ENCODE measurements around the gene HIRA. TPM values are rescaled to one million over a fixed set of nuclear protein-coding genes. Genes with fewer than 3 reads are reported as not detected.

Gene HIRA
- total and polyA plus RNA-seq, 2 of the 8 experiments (the other 6 are each of a cell fraction or from before 2014, with no cell fraction given), result 34.9 to 67.2 TPM

GRCh38 chr22:19480789-19481188, 49.3 kb upstream of the HIRA start:
- peaks cover 0 to 10% of the 10 kb centered on the region in 2 experiments for H4K20me1 ChIP-seq (replicated peaks in 1 of 2; ENCODE audit: control insufficient read depth in 1 of 2, insufficient read depth in 2 of 2, low read length in 2 of 2)
- H2BK5ac ChIP-seq (ENCODE audit: low read depth, low read length), result no peak overlapping the region
- H3K4me3 ChIP-seq (ENCODE audit: extremely low read depth in 1 of 4, insufficient read depth in 2 of 4, low read depth in 3 of 4, low read length in 4 of 4), result peak overlapping the region; percentile 82 to 99 (median 94); a peak in 7 of 8 replicates
- POLR2A ChIA-PET (ENCODE audit: partially characterized antibody), result interaction anchor here (1.0 to 3.7 kb wide), 10 partner anchors 8 to 306 kb away, joined by 3 to 33 read pairs (median 5); partner anchors contain the start of genes C22orf39, HIRA and MRPL40
- DNase-seq (ENCODE audit: low read depth in 1 of 2, low spot score in 2 of 2) (no peak), FAIRE-seq (no peak)
- H3K4me2 ChIP-seq (ENCODE audit: insufficient read depth in 1 of 2, low read depth in 2 of 2, low read length in 2 of 2), result peak overlapping the region; percentile 61 to 99
- no peak overlapping the region for H4K8ac ChIP-seq (ENCODE audit: extremely low read depth, insufficient read depth, low read length)
- H3K27ac ChIP-seq (ENCODE audit: low read depth, low read length), result no peak overlapping the region
- no peak overlapping the region for H3K23ac ChIP-seq (ENCODE audit: insufficient read length)
- no peak overlapping the region for H2BK20ac ChIP-seq (ENCODE audit: low read length)
- H2BK12ac ChIP-seq (ENCODE audit: low read depth, low read length), result no peak overlapping the region
- H3K18ac ChIP-seq (ENCODE audit: extremely low read depth, low read length), result no peak overlapping the region
- no peak overlapping the region for H2AFZ ChIP-seq (ENCODE audit: low read length)
- no peaks in the 10 kb centered on the region for H3K27me3 ChIP-seq (replicated peaks in 1 of 4; ENCODE audit: control insufficient read depth in 3 of 4, extremely low read depth in 1 of 4, insufficient read depth in 3 of 4, low read length in 3 of 4)
- no peak overlapping the region for H2BK120ac ChIP-seq (replicated peaks; ENCODE audit: low read depth, low read length)
- H3K79me1 ChIP-seq (ENCODE audit: low read depth, low read length), result peaks cover 5% of the 10 kb centered on the region
- H3K14ac ChIP-seq (ENCODE audit: insufficient read length), result no peak overlapping the region
- peaks cover 0 to 8% (median 1%) of the 10 kb centered on the region in 4 experiments; a peak in 2 of 7 replicates for H3K4me1 ChIP-seq (replicated peaks in 1 of 4; ENCODE audit: control insufficient read depth in 3 of 4, insufficient read depth in 4 of 4, low read length in 3 of 4)
- H3K9me3 ChIP-seq (ENCODE audit: insufficient read depth in 2 of 2, low read depth in 1 of 2, low read length in 1 of 2), result no peaks in the 10 kb centered on the region
- no peak overlapping the region for H3K56ac ChIP-seq (replicated peaks; ENCODE audit: insufficient read length, low read depth, low read length)
- H4K5ac ChIP-seq (ENCODE audit: insufficient read length, low read depth, low read length), result no peak overlapping the region
- peaks cover 16 to 33% (median 22%) of the 10 kb centered on the region in 4 experiments for H3K36me3 ChIP-seq (ENCODE audit: control insufficient read depth in 2 of 4, insufficient read depth in 4 of 4, low read length in 3 of 4)
- no peak overlapping the region for H4K91ac ChIP-seq (replicated peaks; ENCODE audit: insufficient read length, low read length)
- 78% methylated on average over 10 of the region's 10 CpGs; no CpG with 5 or more reads in 1 of the 2 experiments for WGBS, 2 experiments (ENCODE audit: extremely low coverage in 1 of 2, insufficient coverage in 1 of 2, insufficient read length in 1 of 2, insufficient replicate concordance in 2 of 2, low coverage in 1 of 2, low lambda C conversion rate in 2 of 2, missing lambda C conversion rate in 1 of 2)
- H3K9ac ChIP-seq (replicated peaks in 1 of 4; ENCODE audit: extremely low read depth in 1 of 4, low read depth in 3 of 4, low read length in 3 of 4), result peak overlapping the region in 2 of 4 experiments; percentile 47 to 99; a peak in 2 of 7 replicates
- no peak overlapping the region for H3K4ac ChIP-seq (replicated peaks; ENCODE audit: insufficient read length, low read depth, low read length)
- H2BK15ac ChIP-seq (ENCODE audit: low read length), result no peak overlapping the region
- H3K23me2 ChIP-seq (ENCODE audit: low read depth, low read length), result peaks cover 14% of the 10 kb centered on the region
- peaks cover 3 to 40% of the 10 kb centered on the region in 2 experiments; a peak in 3 of 4 replicates for H3K79me2 ChIP-seq (ENCODE audit: control insufficient read depth in 1 of 2, insufficient read depth in 2 of 2, low read length in 2 of 2)
- CTCF ChIA-PET (ENCODE audit: partially characterized antibody), result interaction anchor here (0.6 to 1.6 kb wide), 2 partner anchors 11 to 15 kb away, joined by 3 to 5 read pairs; no protein-coding TSS in a partner anchor
- no peak overlapping the region for H2AK5ac ChIP-seq (ENCODE audit: low read depth, low read length)
- no peak for TF ChIP-seq TBP (IDR thresholded peaks at IDR 0.05; ENCODE audit: low read depth, low read length)
- no peak for TF ChIP-seq CBX8 (IDR thresholded peaks at IDR 0.05; ENCODE audit: borderline replicate concordance, low read depth, low read length)
- no peak for TF ChIP-seq RFX5 (IDR thresholded peaks at IDR 0.05; ENCODE audit: borderline replicate concordance, low read depth, low read length)
- TF ChIP-seq POU5F1 (IDR thresholded peaks at IDR 0.05; ENCODE audit: low read depth, low read length), result no peak
- TF ChIP-seq HDAC6 (IDR thresholded peaks at IDR 0.05; ENCODE audit: low read depth, low read length), result no peak
- no peak for TF ChIP-seq SIX5 (IDR thresholded peaks at IDR 0.05; ENCODE audit: low read depth, low read length)
- no peak for TF ChIP-seq FOSL1 (IDR thresholded peaks at IDR 0.05; ENCODE audit: insufficient read depth, low read depth, low read length)
- no peak for TF ChIP-seq YY1 (IDR thresholded peaks at IDR 0.05; ENCODE audit: low read depth, low read length)
- no peak for TF ChIP-seq TAF1 (IDR thresholded peaks at IDR 0.05; ENCODE audit: low read depth, low read length)
- no peak for TF ChIP-seq SIRT6 (IDR thresholded peaks at IDR 0.05; ENCODE audit: low read length)
- TF ChIP-seq RAD21 (IDR thresholded peaks at IDR 0.05 in 1 of 2, conservative IDR thresholded peaks at IDR 0.05 in 1 of 2; ENCODE audit: low read depth in 2 of 2, low read length in 2 of 2), result no peak
- TF ChIP-seq PHF8 (conservative IDR thresholded peaks at IDR 0.05; ENCODE audit: low read depth, low read length), result no peak
- TF ChIP-seq POLR2A (IDR thresholded peaks at IDR 0.05; ENCODE audit: control extremely low read depth in 1 of 2, low read depth in 2 of 2, low read length in 2 of 2), result no peak
- TF ChIP-seq CBX5 (IDR thresholded peaks at IDR 0.05; ENCODE audit: low read depth, low read length), result no peak
